ENCODE measurements around the gene OR52E4. TPM values are rescaled to one million over a fixed set of nuclear protein-coding genes. Genes with fewer than 3 reads are reported as not detected.

Gene OR52E4
- total RNA-seq, 6 experiments from 2014 or later: not detected

- WGBS (ENCODE audit: insufficient coverage, low coverage, low lambda C conversion rate, missing lambda C conversion rate): 70% methylated on average over 2 of the region's 2 CpGs
- no peaks in the 10 kb centered on the region for H3K9me3 ChIP-seq
- H3K36me3 ChIP-seq: no peaks in the 10 kb centered on the region
- H3K4me3 ChIP-seq: no peak overlapping the region
- intact Hi-C loops (cut with DNase I): no loop called here
- ATAC-seq: no peak
- no peaks in the 10 kb centered on the region for H3K27me3 ChIP-seq
- no peaks in the 10 kb centered on the region for H3K4me1 ChIP-seq
- no peak for DNase-seq
- TF ChIP-seq POLR2A (IDR thresholded peaks at IDR 0.05) (no peak), CTCF (IDR thresholded peaks at IDR 0.05) (no peak)
- H3K27ac ChIP-seq: no peak overlapping the region
Measured at GRCh38 chr11:5878564-5878963, 1.9 kb upstream of the OR52E4 start.

DNA sequence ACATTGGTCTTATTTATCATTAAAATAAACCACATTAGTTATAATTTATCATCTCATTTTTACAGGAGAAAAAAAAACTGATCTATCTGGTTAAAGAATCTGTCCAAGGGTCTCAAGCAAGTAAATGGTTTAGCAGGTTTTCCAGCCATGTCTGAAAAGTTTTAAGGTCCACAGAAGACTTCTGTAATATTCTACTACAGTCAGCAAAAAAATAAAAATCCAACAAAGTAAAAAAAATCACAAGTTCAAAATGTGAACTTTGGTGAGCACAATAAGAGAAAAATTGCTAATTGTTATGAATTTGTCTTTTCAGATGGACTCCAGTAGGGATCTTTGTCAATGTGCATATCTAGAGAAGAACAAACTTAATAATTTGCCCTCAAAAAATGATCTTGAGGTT, 1.3 kb downstream of the OR52E4 start:
- no peaks in the 10 kb centered on the region for H3K4me1 ChIP-seq
- TF ChIP-seq POLR2A (IDR thresholded peaks at IDR 0.05) (no peak), CTCF (IDR thresholded peaks at IDR 0.05) (no peak)
- intact Hi-C loops (cut with DNase I): no loop called here
- DNase-seq (no peak), ATAC-seq (no peak)
- no peaks in the 10 kb centered on the region for H3K27me3 ChIP-seq
- no peak overlapping the region for H3K4me3 ChIP-seq
- no peaks in the 10 kb centered on the region for H3K9me3 ChIP-seq
- H3K27ac ChIP-seq: no peak overlapping the region
- H3K36me3 ChIP-seq: no peaks in the 10 kb centered on the region

GRCh38 chr11:5887172-5887571, 6.7 kb downstream of the OR52E4 start:
- Histone ChIP-seq H3K9me3 (no peaks in the 10 kb centered on the region), H3K4me3 (no peak overlapping the region), H3K27ac (no peak overlapping the region), H3K27me3 (no peaks in the 10 kb centered on the region), H3K36me3 (no peaks in the 10 kb centered on the region), H3K4me1 (no peaks in the 10 kb centered on the region)
- no peak for ATAC-seq
- intact Hi-C loops (cut with DNase I): no loop called here
- no peak for DNase-seq
- TF ChIP-seq POLR2A (IDR thresholded peaks at IDR 0.05): no peak
- TF ChIP-seq CTCF (IDR thresholded peaks at IDR 0.05): no peak
- WGBS (ENCODE audit: insufficient coverage, low coverage, low lambda C conversion rate, missing lambda C conversion rate): 41% methylated on average over 3 of the region's 3 CpGs

DNA sequence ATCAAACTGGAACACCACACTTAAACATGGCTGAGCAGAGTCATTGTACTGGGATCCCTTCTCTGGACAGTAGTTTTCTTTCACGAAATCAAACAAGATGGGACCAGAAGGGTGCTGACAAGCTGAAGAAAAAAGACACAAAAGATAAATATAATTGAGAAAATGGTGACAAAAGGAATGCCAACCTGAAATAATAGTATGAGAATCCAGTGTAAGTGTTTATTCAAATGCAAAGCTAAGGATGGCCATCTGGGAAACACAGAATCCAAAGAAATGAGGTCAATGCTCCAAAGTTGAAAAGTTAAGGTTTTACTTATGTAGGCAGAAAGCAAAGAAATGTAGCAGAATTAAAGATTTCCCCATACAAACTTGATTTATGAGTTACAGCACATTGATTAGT, 7.2 kb downstream of the OR52E4 start:
- ATAC-seq (no peak), DNase-seq (no peak)
- intact Hi-C loops (cut with DNase I): no loop called here
- no peaks in the 10 kb centered on the region for H3K27me3 ChIP-seq
- no peak overlapping the region for H3K27ac ChIP-seq
- 33% methylated on average over 1 of the region's 1 CpG for WGBS (ENCODE audit: insufficient coverage, low coverage, low lambda C conversion rate, missing lambda C conversion rate)
- no peaks in the 10 kb centered on the region for H3K9me3 ChIP-seq
- no peak overlapping the region for H3K4me3 ChIP-seq
- no peaks in the 10 kb centered on the region for H3K36me3 ChIP-seq
- no peaks in the 10 kb centered on the region for H3K4me1 ChIP-seq
- TF ChIP-seq CTCF (IDR thresholded peaks at IDR 0.05) (no peak), POLR2A (IDR thresholded peaks at IDR 0.05) (no peak)

DNA sequence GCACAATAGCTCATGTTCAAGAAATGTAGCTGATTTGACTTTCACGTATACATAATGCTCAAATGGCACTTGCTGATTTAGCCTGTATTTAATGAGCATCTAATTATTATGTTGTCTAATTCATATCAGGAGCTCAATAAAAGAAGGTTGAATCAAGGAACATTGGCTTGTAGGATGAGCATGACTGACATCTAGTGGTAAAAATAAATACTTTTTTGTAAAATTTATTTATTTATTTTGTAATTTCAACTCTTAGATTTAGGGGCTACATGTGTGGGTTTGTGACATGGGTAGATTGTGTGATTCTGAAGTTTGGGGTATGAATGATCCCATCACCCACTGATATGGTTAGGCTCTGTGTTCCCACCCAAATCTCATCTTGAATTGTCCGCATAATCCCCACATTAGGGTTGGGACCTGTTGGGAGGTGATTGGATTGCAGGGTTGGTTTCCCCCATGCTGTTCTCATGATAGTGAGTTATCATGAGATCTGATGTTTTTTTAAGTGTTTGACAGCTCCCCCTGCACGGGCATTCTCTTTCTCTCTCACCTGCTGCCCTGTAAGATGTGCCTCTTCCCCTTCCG, 10.9 kb downstream of the OR52E4 start:
- DNase-seq: no peak
- no peaks in the 10 kb centered on the region for H3K9me3 ChIP-seq
- H3K27me3 ChIP-seq: no peaks in the 10 kb centered on the region
- no peak overlapping the region for H3K4me3 ChIP-seq
- H3K27ac ChIP-seq: no peak overlapping the region
- peak in 1 of 4 donors; percentile 46 for ATAC-seq
- 30% methylated on average over 3 of the region's 4 CpGs for WGBS (ENCODE audit: insufficient coverage, low coverage, low lambda C conversion rate, missing lambda C conversion rate)
- intact Hi-C loops (cut with DNase I): no loop called here
- no peaks in the 10 kb centered on the region for H3K36me3 ChIP-seq
- no peaks in the 10 kb centered on the region for H3K4me1 ChIP-seq
- TF ChIP-seq POLR2A (IDR thresholded peaks at IDR 0.05) (no peak), CTCF (IDR thresholded peaks at IDR 0.05) (peak; percentile 32 to 58 (median 50))

Measured in right lobe of liver (tissue), 6 donors.